ENCODE results near the gene GDF9. TPM values are rescaled to one million over a fixed set of nuclear protein-coding genes. Genes with fewer than 3 reads are reported as not detected.

Gene GDF9, protein sequence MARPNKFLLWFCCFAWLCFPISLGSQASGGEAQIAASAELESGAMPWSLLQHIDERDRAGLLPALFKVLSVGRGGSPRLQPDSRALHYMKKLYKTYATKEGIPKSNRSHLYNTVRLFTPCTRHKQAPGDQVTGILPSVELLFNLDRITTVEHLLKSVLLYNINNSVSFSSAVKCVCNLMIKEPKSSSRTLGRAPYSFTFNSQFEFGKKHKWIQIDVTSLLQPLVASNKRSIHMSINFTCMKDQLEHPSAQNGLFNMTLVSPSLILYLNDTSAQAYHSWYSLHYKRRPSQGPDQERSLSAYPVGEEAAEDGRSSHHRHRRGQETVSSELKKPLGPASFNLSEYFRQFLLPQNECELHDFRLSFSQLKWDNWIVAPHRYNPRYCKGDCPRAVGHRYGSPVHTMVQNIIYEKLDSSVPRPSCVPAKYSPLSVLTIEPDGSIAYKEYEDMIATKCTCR
- total RNA-seq (2022; extraction: Qiagen RNA extraction; ENCODE audit: low read depth), result 0.14 to 0.37 TPM (median 0.23 TPM) in 5 replicates

DNA sequence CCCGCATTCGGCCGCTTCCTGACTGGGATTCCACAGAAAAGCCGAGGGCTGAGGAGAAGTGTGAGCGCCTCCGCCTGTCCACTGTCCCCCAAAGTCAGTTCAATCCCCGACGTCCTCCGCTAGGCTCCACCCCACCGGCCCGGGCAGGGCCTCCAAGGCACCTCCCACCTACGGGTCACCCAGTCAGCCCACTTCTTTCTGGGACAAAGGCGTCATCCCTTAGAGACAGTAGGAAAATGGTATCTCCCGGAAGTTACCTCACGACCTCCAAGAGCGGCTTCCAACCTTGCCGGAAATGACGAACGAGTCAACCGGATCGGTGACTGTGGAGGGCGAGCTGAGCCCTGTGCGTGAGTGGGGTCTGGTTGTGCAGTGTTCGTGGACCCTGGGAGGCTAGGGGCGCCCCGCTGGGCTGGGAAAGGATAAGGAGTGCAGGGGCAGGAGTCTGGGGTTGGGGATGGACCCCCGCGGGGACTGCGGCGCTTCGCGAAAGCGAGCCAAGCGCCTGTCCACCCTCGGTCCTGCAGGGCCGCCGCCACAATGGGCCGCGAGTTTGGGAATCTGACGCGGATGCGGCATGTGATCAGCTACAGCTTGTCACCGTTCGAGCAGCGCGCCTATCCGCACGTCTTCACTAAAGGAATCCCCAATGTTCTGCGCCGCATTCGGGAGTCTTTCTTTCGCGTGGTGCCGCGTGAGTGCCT lies at the start of gene GDF9, which contains the start of gene UQCRQ:
Gene GDF9, minus strand, starts transcription at position 128 of the 704 bp plus-strand sequence. CDS start 1,936 bp downstream, outside the sequence.
Gene UQCRQ, plus strand, starts transcription at position 301 of the 704 bp plus-strand sequence. Its CDS starts 240 bp downstream, at position 541.

DNA sequence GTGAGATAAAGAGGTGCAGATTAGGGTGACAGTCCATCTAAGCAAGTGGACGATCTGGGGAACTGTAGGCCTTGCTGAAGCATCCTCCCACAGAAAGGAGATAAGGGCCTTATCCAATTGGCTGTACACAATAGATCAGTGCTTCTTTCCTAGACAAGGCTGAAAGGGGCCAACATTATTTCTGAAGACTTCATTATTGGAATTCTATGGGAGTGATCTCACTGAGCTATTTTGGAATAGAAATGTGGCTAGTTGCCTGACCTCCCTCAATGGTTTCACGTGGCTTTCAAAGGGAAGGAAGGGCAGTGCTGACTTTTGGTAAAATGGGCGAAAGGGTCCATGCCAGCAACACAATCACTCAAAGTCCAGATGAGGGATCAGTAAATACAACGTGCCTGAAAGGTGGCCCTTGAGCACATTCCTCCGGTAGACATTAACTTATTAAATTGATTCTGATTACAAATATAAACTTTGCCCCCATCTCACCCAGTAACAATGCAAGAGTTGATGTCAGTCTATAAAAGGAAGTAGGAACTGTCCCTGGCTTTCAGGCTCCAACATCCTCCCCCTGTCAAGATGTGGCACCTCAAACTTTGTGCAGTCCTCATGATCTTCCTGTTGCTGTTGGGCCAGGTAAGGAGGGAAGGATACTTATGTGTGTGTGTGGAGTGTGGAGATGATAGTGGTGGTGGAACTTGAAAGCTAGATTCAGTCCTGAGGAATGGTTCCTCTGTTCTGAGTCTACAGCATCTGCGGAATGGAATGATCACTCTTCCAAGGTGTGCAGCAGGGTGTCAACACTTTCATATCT lies 7.1 kb upstream of the GDF9 start, which contains the start of gene LEAP2:
Gene LEAP2, plus strand, starts transcription at position 550 of the 811 bp plus-strand sequence. Its CDS starts 27 bp downstream, at position 577.

DNA sequence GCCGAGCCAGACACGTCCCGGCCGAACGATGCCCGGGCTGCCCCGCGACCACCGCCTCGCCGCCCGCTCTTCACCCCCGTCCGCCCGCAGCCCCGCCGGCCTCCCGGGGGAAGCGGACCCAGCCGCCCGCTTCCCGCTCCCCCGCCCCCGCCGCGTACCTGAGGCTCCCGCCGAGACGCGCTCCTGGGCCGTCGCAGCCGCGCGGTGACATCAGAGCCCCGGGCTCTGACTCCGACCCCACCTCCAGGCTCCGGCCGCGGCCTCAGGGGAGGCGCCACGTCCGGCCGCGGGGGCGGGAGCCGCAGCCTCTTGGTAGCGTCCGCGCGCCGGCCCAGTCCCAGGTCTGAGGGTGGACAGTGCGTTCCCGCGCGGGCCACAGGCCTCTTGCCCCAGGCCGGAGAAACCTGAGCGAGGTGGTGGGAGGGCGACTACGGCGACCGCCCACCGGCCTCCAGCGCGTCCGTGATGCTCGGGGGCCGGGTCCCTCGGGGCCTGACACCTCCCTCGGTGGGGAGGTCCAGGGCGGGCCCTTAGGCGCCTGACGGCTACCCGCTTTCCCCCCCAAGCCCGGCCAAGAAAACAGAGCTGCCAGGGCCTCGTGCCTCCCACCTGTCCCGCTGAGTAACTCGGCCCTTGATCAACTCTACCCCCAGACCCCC lies 35.7 kb downstream of the GDF9 start, which contains the start of gene SHROOM1:
Gene SHROOM1, minus strand, starts transcription at position 212 of the 659 bp plus-strand sequence. CDS start 4,507 bp downstream, outside the sequence.

DNA sequence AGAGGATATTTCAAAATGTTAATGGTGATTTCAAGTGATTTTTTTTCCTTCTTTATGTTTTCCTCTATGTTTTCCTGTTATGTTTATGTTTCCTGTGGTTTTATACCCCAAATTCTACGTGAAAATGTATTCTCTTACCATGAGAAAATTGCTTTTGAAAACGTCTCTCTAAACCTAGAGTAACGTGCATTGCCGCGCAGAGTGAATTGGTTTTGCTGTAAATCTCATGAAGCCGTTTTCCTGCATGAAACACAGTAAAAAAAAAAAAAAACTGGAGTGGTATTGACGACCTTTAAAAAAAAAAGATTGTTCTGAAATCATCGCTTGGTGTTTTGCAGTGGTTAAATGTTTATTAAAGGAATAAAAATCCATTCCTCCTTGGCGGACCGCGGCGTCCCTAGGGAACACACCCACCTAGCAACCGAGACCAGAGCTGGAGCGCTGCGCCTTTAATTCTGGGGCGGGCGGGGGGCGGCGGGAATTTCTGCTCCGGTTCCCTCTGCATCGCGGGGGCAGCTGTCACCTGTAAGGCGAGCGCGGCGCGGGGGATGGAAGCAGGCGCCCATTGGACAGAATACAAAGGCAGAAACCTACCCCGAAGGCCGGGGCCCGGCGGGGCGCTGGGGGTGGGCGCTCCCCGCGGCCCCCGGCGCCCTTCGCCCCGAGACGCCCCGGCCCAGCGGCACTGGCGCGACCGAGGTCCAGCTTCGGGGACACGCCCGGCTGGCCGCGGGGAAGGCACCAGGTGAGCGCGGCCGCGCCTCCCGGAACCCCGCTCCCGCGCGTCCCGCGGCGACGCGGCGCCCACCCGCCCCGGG lies 53.3 kb downstream of the GDF9 start, which contains the start of gene SOWAHA:
Gene SOWAHA, plus strand, starts transcription at position 522 of the 818 bp plus-strand sequence. CDS start 320 bp downstream, outside the sequence.

Other genes starting within 250 kb of the GDF9 start
- gene IL13, start 208.3 kb downstream of the GDF9 start, total RNA-seq (2022; extraction: Qiagen RNA extraction; ENCODE audit: low read depth), result 0.12 TPM in 1 of 5 replicates, not detected in the others
- gene IL4, start 192.5 kb downstream of the GDF9 start, total RNA-seq (2022; extraction: Qiagen RNA extraction; ENCODE audit: low read depth), result not detected in 5 replicates
- gene KIF3A, start 128.9 kb downstream of the GDF9 start, total RNA-seq (2022; extraction: Qiagen RNA extraction; ENCODE audit: low read depth), result 5.4 to 10.1 TPM (median 8.6 TPM) in 5 replicates
- 0.12 to 0.26 TPM (median 0.21 TPM) in 3 of 5 replicates, not detected in the others for gene CCNI2, start 119.0 kb downstream of the GDF9 start, total RNA-seq (2022; extraction: Qiagen RNA extraction; ENCODE audit: low read depth)
- gene SEPTIN8, start 89.2 kb downstream of the GDF9 start, total RNA-seq (2022; extraction: Qiagen RNA extraction; ENCODE audit: low read depth), result 14.6 to 21.8 TPM (median 19.6 TPM) in 5 replicates
- gene SOWAHA, start 53.2 kb downstream of the GDF9 start, total RNA-seq (2022; extraction: Qiagen RNA extraction; ENCODE audit: low read depth), result 0.07 to 0.16 TPM (median 0.11 TPM) in 5 replicates
- gene SHROOM1, start 35.8 kb downstream of the GDF9 start, total RNA-seq (2022; extraction: Qiagen RNA extraction; ENCODE audit: low read depth), result 7.8 to 10.7 TPM (median 9.6 TPM) in 5 replicates
- gene UQCRQ, start 173 bp upstream of the GDF9 start, total RNA-seq (2022; extraction: Qiagen RNA extraction; ENCODE audit: low read depth), result 448 to 596 TPM (median 521 TPM) in 5 replicates
- gene LEAP2, start 7.2 kb upstream of the GDF9 start, total RNA-seq (2022; extraction: Qiagen RNA extraction; ENCODE audit: low read depth), result 0.68 to 1.2 TPM (median 0.86 TPM) in 5 replicates
- gene AFF4, start 97.2 kb upstream of the GDF9 start, total RNA-seq (2022; extraction: Qiagen RNA extraction; ENCODE audit: low read depth), result 17.4 to 31.0 TPM (median 27.5 TPM) in 5 replicates
- 28.4 to 34.8 TPM (median 31.0 TPM) in 5 replicates for gene ZCCHC10, start 160.1 kb upstream of the GDF9 start, total RNA-seq (2022; extraction: Qiagen RNA extraction; ENCODE audit: low read depth)
- gene HSPA4, start 185.5 kb upstream of the GDF9 start, total RNA-seq (2022; extraction: Qiagen RNA extraction; ENCODE audit: low read depth), result 140 to 202 TPM (median 194 TPM) in 5 replicates